A673 (cell line): Measurements from ENCODE around the gene SPNS1. TPM values are rescaled to one million over a fixed set of nuclear protein-coding genes. Genes with fewer than 3 reads are reported as not detected.

Experiments
- BruUV-seq: library from RNA; stranded (reverse); fragments of 400-500 nt; replicated peaks from 2 replicates; lab custom pipeline; 2021; lab: Mats Ljungman, UMichigan
- CTCF ChIA-PET: fragments of 300-600 bp; sonication (Branson Sonifier 250); formaldehyde crosslinking; loops from one replicate; lab custom pipeline; 2022; ENCODE audit warnings: antibody characterized with exemption; lab: Charles Lee
- POLR2A ChIA-PET: fragments of 300-600 bp; sonication (Branson Sonifier 250); formaldehyde crosslinking; loops from one replicate; lab custom pipeline; 2022; ENCODE audit warnings: antibody characterized with exemption; ENCODE audit not compliant: low non-redundant PET; lab: Charles Lee
- DNase-seq: peaks from one replicate; pipeline ENCODE4 v3.0.0-alpha.2; 2015; ENCODE audit warnings: low spot score
- H3K27ac ChIP-seq: fragments of 200-600 bp; sonication (generic); 2 replicates; pipeline ENCODE4 v1.5.1; 2016; ENCODE audit warnings: mixed run types, low read depth, mild to moderate bottlenecking, mixed read lengths, antibody characterized with exemption, low read length; ENCODE audit not compliant: poor library complexity, severe bottlenecking
- H3K27me3 ChIP-seq: fragments of 200-600 bp; sonication (generic); replicated peaks from 2 replicates; pipeline ENCODE4 v1.6.1; 2017; ENCODE audit warnings: mixed run types, low read depth, mild to moderate bottlenecking, mixed read lengths, antibody characterized with exemption, low read length; ENCODE audit not compliant: insufficient read depth, poor library complexity
- H3K36me3 ChIP-seq: fragments of 200-600 bp; sonication (generic); 2 replicates; pipeline ENCODE4 v1.6.1; 2016; ENCODE audit warnings: mixed run types, mild to moderate bottlenecking, mixed read lengths, antibody characterized with exemption, low read length; ENCODE audit not compliant: insufficient read depth, poor library complexity, severe bottlenecking
- H3K4me1 ChIP-seq: fragments of 200-600 bp; sonication (generic); 2 replicates; pipeline ENCODE4 v1.6.1; 2017; ENCODE audit warnings: mixed run types, mild to moderate bottlenecking, mixed read lengths, antibody characterized with exemption, low read length; ENCODE audit not compliant: insufficient read depth, poor library complexity, severe bottlenecking
- H3K4me3 ChIP-seq: fragments of 200-600 bp; sonication (generic); 2 replicates; pipeline ENCODE4 v1.5.1; 2016; ENCODE audit warnings: low read depth, mixed run types, mild to moderate bottlenecking, mixed read lengths, low read length; ENCODE audit not compliant: poor library complexity, severe bottlenecking
- H3K9me3 ChIP-seq: fragments of 200-600 bp; sonication (generic); 2 replicates; pipeline ENCODE4 v1.6.1; 2016; ENCODE audit warnings: mixed run types, low read depth, mild to moderate bottlenecking, mixed read lengths, antibody characterized with exemption, low read length; ENCODE audit not compliant: poor library complexity, severe bottlenecking
- CTCF ChIP-seq: fragments of 300-800, 200-600 bp; sonication (generic); conservative IDR thresholded peaks from 2 replicates; pipeline ENCODE4 v1.5.1; 2017; ENCODE audit warnings: low read depth, mild to moderate bottlenecking, antibody characterized with exemption, low read length, moderate library complexity, mixed read lengths
- EZH2 ChIP-seq: fragments of 200-600 bp; sonication (generic); IDR thresholded peaks from 2 replicates; pipeline ENCODE4 v1.6.1; 2017; ENCODE audit warnings: borderline replicate concordance, low read depth, mild to moderate bottlenecking, mixed read lengths, antibody characterized with exemption, low read length; ENCODE audit not compliant: poor library complexity, severe bottlenecking
- intact Hi-C: fragments of 100-400 bp; cut with micrococcal nuclease; formaldehyde crosslinking; loops from one replicate; pipeline ENCODE4 v1.10.0; 2022; ENCODE audit not compliant: unreplicated experiment
- total RNA-seq: library from RNA; stranded (reverse); gene quantifications from 2 replicates; pipeline ENCODE4 v1.2.3, GENCODE V29; 2021

SPNS1 gene
- total RNA-seq, 1 experiment from 2014 or later: 46.3 TPM

GRCh38 chr16:29028457-29029167 lies 54.0 kb downstream of the SPNS1 start:
- ChIA-PET CTCF (no interaction called here), POLR2A (no interaction called here)
- BruUV-seq: no TSS peak
- intact Hi-C loops: no loop called here
- TF ChIP-seq CTCF: no peak
- TF ChIP-seq EZH2: no peak
- Histone ChIP-seq H3K27me3 (no peaks in the 10 kb centered on the region), H3K4me3 (no peak overlapping the region), H3K9me3 (no peaks in the 10 kb centered on the region), H3K4me1 (peaks cover 5% of the 10 kb centered on the region), H3K27ac (no peak overlapping the region), H3K36me3 (no peaks in the 10 kb centered on the region)
- no peak for DNase-seq

GRCh38 chr16:29029168-29029994 lies 54.8 kb downstream of the SPNS1 start:
- Histone ChIP-seq H3K27ac (no peak overlapping the region), H3K4me3 (no peak overlapping the region), H3K9me3 (no peaks in the 10 kb centered on the region), H3K27me3 (no peaks in the 10 kb centered on the region), H3K36me3 (no peaks in the 10 kb centered on the region), H3K4me1 (peaks cover 5% of the 10 kb centered on the region)
- intact Hi-C loops: no loop called here
- ChIA-PET CTCF (no interaction called here), POLR2A (no interaction called here)
- no TSS peak for BruUV-seq
- TF ChIP-seq EZH2: no peak
- TF ChIP-seq CTCF: no peak
- DNase-seq: peak; percentile 68

- POLR2A ChIA-PET: no interaction called here
- H3K27ac ChIP-seq: no peak overlapping the region
- no peaks in the 10 kb centered on the region for H3K9me3 ChIP-seq
- CTCF ChIA-PET: no interaction called here
- H3K27me3 ChIP-seq: no peaks in the 10 kb centered on the region
- no peak for TF ChIP-seq EZH2
- TF ChIP-seq CTCF: no peak
- no peak overlapping the region for H3K4me3 ChIP-seq
- peaks cover 5% of the 10 kb centered on the region for H3K4me1 ChIP-seq
- H3K36me3 ChIP-seq: no peaks in the 10 kb centered on the region
- DNase-seq: no peak
- intact Hi-C loops: no loop called here
- BruUV-seq: no TSS peak
Observed at GRCh38 chr16:29030086-29030840, 55.7 kb downstream of the SPNS1 start.
